Stimulated activated CD8-positive, alpha-beta memory T cell treated with anti-CD3 and anti-CD28 coated beads, Interleukin-7, amount 100 ng/mL, for 48 hours (primary cell): ENCODE data around the gene ACP7.
"Not testable (repeated sequence)": the region's sequence is repeated elsewhere in the genome, so short reads cannot be mapped to it uniquely, and the experiment has no call there.

Experiments used
- DNase-seq, 2 donors: peaks; one replicate each; pipeline ENCODE4 v3.0.0-alpha.2; 2020; ENCODE audit warnings: low read depth in 1 of 2; ENCODE audit errors: extremely low read depth in 1 of 2

The ACP7 gene

DNA sequence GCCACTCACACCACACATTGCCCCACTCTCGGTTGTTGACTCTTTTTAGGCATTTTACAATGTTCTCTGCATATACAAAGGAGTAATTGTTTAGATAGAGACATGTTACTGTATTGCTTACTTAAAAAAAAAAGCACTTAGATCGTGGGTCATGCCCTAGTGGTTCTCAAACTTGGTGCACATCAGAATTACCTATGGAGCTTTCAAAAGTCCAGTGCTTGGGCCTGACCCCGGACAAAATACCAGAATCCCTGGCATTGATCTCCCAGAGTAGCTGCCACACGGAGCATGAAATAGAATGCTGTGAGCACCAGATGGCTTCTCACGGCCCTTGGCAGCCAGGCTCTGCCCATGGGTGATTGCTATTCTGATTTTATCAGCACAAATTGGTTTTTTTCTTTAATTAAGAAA, 20.0 kb downstream of the ACP7 start:
- DNase-seq: no peak

DNA sequence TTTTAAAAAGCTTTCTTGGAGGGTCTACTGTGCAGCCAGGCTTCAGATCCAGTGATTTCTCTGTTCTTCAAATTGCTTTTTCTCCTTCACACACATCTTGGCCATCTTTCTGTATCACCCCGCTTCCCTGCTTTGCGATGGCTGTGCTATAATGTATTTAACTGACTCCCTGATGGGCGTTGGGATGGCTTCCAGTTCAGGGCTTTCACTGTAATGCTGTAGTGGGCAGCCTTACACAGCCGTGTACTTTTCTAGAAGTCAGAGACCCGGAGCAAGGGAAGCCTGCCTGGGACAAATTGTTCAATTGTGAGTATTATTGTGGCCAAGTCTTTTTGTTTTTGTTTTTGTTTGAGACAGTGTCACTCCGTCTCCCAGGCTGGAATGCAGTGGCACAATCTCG, 22.0 kb downstream of the ACP7 start:
- DNase-seq: no peak

DNA sequence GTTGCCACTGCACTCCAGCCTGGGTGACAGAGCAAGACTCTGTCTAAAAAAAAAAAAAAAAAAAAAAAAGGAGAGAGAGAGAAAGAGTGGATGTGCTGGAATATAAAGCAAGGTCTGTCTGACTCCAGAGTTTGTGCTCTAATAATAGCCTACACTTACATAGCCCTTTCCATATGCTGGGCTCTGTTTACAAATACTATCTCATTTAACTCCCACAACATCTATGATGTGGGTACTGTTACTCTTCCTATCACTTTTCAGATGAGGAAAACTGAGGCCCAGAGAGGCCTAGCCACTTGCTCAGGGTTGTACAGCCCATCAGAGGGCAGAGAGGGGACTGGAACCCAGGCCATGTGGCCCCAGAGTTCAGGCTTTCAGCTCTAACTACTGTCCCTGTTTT, 25.5 kb downstream of the ACP7 start:
- no peak for DNase-seq

DNA sequence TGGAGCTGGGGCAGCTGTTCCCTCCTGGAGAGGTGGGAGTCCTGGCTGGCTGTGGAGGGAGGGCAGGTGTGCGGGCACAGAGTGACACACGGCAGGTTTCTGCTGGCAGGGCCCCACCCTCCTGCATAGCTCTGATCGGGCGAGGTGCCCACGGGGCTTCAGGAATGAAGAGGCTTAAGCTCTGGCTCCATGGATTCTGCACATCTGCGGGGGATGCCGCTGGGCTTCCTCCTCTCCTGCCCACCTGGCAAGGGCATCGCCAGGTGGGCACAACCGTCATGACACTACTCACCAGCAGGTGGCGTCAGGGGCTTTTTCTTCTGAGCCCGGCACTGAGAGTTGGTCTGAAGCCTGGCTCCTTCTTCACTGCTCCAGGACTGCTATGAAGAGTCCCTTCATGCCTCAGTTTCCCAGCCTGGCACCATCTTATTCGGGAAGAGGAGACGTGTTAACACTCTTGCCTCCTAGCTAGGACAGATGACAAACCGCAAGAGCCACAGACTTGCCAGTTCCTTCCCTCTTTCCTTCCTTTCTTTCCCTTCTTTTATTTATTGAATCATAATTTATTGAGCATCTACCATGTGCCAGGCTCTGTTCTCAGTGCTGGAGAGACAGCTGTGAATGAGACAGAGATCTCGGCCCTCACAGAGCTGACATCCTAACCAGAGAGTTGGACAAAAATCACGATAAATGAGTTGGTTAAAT, 26.2 kb downstream of the ACP7 start:
- DNase-seq: peak; percentile 7 to 40

DNA sequence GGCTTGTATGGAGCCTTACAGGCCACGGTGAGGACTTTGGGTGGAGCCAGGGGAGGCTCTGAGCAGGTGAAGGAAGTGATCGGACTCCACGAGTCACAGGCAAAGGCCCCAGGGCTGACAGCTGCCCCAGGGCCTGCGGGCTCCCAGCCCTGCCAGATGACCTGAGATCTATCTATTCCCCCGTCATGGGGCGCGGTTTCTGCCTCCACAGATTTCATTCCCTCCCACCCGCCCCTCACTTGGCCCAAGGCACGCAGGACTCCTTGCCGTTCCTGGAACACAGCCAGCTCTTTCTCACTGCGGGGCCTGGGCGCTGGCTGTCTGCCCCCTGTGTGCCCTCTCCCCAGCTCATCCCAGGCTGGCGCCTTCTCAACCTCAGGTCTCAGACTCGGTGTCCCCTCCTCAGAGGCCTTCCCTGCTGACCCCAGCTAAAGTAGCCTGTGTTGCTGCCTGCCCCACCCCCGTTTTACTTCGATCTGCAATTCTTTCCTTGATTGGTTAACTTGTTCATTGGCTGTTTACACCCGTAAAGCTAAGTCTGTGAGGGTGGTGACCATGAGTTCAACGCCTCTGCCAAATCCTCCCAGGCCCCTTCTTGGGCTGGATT, 27.5 kb downstream of the ACP7 start:
- no peak for DNase-seq

DNA sequence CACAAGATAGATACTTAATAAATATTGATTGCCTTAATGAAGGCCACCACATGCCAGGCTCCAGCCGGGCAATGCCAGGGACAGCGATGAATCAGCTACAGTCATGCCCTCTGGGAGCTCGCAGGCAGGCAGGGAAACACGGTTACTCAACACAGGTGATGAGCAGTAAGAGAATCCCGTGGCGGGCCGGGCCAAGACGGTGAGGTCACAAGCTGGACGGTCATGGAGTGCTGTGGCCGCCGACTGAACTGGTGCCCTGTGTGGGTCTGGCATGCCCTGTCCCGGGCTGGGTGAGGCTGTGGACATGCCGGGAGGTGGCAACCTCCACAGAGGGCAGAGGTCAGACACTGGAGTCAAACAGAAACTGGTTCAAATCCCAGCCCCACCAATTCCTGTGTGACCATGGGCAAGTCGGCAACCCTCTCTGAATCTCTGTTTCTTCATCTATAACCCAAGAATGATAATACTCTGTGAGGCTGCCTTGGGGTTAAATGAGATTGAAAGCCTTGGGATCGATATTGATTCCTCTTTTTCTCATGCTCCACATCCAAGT, 28.2 kb downstream of the ACP7 start:
- no peak for DNase-seq

DNA sequence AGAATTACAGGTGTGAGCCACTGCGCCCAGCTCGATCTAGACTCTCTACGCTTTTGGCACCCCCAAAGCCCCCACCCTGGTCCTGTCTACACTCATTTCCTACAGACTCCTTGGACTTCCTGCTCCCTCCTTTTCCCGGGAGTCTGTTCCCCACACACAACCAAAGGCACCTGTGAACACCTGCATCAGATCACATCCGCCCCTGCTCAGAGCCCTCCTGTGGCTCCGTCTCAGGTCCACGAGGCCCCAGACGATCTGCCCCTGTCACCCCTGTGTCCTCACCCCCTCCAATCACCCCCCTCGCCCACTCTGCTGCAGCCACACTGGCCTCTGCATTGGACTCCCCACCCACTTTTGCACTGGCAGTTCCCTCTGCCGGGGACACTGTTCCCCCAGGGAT, 29.0 kb downstream of the ACP7 start:
- DNase-seq: no peak

DNA sequence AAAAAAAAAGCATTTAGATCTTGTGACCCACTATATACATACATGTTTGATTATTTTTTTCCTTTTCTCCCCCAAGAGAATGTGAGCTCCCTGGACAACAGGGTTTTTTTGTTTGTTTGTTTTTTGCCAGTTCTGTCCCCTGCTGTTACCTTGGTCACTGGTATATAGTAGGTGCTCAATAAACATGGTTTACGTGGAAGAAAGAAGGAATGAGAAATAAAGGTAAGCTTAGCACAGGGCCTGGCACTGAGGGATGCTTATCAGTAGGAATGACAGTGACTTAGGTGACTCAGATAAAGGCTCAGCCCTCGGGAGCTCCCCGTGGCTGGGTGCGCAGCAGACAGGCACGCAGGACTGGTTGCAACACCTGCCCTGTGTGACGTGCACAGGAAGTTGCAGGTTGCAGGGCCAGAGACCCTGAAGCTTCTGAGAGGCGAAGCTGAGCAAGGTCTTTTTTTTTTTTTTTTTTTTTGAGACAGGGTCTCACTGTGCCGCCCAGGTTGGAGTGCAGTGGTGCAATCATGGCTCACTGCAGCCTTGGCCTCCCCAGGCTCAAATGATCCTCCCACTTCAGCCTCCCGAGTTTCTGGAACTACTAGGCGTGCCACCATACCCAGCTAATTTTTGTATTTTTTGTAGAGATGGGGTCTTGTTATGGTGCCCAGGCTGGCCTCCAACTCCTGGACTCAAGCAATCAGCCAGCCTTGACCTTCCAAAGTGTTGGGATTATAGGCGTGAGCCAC, 31.1 kb downstream of the ACP7 start:
- DNase-seq: no peak

DNA sequence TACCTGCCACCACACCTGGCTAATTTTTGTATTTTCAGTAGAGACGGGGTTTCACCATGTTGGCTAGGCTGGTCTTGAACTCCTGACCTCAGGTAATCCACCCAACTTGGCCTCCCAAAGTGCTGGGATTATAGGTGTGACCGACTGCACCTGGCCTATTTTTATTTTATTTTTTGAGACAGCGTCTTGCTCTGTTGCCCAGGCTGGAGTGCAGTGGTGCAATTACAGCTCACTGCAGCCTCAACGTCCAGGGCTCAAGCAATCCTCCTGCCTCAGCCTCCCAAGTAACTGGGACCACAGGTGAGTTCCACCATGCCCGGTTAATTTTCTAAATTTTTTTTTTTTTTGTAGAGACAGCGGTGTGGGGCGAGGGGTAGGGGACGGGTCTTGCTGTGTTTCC, 32.9 kb downstream of the ACP7 start:
- DNase-seq: not testable (repeated sequence)

DNA sequence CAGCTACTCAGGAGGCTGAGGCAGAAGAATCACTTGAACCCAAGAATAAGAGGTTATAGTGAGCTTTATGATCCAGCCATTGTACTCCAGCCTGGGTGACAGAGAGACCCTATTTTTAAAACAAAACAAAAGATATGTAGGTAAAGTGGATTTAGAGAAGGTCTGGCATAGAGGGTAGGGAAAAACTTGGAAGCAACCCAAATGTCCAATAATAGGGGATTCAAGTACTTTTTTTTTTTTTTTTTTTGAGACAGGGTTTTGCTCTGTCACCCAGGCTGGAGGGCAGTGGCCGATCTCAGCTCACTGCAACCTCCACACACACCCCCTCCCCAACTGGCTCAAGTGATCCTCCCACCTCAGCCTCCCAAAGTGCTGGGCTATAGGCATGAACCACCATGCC, 35.7 kb downstream of the ACP7 start:
- DNase-seq: no peak

DNA sequence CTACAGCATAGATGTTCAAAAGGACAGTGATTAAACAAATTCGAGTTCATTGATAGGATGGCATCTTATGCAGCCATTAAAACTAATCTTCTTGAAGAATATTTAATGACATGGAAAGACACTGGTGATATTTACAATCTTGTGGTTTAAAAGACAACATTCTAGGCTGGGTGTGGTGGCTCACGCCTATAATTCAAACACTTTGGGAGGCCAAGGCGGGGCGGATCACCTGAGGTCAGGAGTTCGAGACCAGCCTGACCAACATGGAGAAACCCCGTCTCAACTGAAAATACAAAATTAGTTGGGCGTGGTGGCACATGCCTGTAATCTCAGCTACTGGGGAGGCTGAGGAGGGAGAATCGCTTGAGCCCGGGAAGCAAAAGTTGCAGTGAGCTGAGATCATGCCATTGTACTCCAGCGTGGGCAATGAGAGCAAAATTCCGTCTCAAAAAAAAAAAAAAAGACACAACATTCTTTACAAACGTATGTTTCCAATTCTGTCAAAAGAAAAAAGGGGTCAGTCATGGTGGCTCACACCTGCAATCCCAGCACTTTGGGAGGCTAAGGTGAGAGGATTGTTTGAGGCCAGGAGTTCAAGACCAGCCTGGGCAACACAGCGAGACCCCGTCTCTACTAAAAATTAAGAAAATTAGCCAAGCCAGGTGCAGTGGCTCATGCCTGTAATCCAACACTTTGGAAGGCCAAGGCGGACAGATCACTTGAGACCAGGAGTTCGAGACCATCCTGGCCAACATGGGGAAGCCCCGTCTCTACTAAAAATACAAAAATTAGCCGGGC, 39.0 kb downstream of the ACP7 start:
- no peak for DNase-seq

DNA sequence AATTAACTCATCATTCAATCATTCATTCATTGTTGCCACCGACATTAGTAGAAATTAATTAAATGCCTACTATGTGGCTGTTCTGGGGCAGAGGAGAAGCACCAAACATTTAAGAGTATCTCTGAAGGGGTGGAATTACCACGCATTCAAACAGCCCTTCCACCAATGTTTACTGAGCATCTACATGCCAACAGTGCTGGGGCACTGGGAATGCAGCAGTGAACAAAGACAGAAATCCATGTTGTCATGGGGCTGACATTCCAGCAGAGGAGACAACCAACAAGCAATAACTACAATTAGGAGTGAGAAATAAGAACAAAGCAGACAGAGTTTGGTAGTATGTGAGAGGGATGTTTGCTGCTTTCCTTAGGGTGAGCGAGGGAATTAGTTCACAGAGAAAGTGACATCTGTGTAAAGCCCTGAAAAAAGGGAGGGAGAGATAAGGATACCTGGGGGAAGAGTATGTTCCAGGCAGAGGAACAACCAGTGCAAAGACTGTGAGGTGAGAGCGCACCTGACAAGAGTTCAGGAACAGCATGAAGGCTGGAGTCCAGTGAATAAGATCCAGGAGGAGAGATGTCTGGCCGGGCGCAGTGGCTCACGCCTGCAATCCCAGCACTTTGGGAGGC, 40.1 kb downstream of the ACP7 start:
- no peak for DNase-seq

DNA sequence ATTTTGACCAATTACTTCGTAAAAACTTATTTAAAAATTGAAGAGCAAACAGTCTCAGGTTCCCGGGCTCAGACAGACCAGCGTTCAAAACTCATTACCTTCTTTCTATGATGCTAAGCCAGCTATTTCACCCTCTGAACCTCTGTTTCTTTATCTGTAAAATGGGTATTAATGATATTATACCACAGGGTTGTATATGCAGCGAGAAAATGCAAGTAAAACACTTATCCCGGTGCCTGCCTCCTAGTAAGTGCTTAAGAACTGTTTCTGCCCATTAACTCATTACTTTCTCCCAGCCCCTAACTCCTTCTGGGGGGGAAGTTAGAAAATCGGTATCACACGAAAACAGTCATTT, 41.0 kb downstream of the ACP7 start:
- DNase-seq: no peak

DNA sequence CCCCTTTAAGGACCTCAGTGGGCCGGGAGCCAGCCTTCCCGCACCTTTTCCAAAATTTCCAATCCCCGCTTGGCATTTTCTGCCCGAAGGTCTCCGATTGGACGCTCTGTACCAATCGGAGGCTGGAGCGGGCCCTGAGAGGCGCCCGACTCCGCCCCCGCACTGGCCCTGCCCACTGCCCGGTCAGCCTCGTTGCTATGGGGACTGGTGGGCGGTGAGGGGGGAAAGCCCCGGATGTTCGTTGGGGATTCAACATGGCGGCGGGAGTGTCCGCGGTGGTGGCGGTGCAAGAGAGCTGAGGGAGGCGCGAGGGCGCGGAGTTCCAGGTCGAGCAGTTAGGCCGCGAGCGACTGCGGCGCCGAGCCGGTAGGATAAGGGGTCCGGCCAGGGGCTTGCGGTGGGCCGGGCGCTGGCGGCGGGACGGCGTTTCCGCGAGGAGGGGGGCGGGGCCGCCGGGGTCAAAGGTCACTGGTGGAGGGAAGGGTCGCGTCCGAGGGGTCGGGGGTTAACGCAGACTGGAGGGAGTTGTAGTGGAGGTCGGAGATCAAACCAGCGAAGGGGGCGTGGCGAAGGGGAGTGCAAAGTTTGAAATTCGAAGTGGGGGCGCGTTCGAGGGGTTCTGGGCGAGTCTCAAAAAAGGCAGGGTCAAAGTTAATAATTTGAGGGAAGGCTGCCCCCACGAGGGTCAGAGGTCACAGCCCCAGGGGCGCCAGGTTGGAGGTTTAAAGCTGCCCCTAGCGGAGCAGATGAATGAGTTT, 41.6 kb downstream of the ACP7 start, which contains the start of gene PAK4:
Gene PAK4 (plus strand): TSS at position 233 of the 758 bp plus-strand sequence. CDS start 43,768 bp downstream, outside the sequence.
- peak; percentile 97 to 98 for DNase-seq

DNA sequence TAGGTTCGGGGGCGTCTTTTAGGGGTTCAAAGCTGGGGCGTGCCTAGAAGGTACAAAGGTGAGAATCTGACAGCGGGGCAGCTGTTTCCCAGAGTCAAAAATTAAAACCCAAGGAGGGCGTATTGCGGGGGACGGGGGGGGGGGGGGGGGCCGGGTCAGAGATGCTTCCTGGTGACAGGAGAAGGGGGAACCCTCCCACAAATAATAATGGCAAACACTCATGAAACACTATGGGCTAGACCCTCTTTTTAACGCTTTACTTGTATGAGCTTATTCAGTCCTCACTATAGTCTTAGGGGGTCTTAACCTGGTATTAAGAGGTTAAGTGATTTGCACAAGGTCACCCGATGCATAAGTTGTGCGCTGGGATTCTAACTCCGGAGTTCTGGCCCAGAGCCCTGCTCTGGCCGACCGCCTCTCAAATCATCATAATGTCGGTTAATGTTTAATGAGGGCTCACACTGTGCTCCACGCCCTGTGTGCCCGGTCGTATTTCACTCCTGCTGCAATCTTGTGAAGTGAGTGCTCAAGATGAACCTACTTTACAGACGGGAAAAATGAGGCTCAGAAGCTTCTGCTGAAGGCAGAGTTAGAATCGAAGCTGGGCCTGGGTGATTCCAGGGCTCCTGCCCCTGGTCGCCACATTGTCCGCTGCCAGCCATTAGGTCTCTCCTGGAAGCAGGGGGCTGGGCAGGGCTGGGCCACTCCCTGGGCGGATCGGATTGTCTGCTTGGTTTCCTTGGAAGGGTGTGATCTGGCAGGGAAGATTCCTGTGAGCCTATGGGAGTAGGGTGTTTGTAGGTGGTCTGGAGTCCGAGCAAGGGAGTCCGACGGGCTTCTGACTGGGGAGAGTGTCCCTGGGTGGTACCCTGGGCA, 42.4 kb downstream of the ACP7 start:
- no peak for DNase-seq

DNA sequence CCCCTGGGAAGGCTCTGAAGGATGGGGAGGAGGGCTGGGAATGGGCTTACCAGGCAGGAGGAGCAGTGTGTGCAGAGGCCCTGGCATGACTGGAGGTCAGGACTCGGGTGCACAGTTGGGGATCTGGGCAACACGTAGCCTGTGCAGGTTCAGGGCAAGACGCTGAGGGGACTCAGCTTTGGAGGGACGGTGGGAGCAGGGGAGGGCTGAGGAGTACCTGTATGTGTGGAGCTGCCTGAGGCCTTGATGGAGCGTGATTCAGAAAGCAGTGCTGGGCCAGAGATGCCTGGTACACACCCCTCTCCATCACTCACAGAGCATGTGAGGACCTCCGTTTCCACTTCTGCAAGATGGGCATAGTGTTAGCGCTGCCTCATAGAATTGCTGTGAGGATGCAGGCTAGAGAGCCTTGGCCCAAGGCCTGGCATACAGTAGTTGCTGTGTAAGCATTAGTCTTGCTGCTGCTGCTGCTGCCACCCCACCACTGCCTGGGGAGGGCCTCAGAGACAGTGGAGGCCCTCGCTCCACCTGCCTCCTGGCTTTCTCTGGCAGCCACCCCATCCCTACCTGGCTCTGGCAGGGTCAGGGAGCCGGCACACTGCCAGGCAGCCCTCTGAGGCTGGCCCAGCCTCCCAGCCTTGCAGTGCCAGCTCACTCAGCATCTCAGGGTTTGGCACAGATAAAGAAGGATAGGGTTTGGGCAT, 43.8 kb downstream of the ACP7 start:
- no peak for DNase-seq

DNA sequence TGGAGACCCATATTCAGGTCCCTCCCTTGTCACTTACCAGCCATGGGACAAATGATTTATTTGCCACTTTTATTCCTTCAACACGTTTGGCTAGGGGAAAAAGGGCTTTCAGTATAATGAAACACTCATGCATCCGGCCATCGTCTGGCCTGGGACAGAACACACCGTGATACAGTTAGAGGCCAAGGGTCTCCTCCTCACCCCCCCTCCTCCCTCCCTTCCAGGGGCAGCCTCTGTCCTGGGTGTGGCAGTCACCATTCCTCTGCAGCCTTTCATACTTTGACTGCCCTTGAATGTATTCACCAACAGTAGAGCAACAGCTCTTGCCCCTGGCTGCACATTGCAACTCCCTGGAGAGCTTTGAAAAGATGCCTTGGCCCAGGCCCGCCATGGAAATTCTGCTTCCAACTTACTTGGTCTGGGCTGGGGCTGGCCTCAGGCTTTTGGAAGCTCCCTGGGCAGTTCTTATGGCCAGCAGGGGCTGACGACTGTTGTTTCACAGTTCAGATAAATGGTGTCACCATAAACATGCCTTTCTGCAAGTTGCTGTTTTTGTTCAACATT, 44.4 kb downstream of the ACP7 start:
- no peak for DNase-seq

DNA sequence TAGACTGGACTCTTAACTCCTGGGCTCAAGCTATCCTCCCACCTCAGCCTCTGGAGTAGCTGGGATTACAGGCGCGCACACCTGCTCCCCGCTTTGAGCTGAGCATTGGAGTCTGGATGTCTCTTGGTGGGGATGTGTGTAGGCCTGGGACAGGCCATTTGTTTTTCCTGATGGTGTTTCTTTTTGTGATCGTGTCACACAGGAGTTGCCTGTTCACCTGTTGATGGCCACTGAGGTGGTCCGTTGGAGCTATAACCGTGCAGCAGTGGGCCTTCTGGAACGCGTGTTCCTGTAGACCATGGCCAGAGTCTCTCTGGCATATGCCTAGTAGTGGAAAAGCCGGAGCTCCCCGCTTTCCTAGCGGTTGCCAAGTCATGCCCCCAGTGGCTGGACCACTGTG, 44.9 kb downstream of the ACP7 start:
- DNase-seq: no peak
